Anterior cingulate cortex (tissue), 58 donors: ENCODE measurements around the gene MYO18B.

Experiments used
- DNase-seq, 58 donors: peaks; one replicate each; lab custom pipeline; 2025; lab: John Stamatoyannopoulos, UW

MYO18B gene

GRCh38 chr22:25772288-25772687 lies 30.3 kb downstream of the MYO18B start:
- DNase-seq, result no peak

- DNase-seq, result peak in 20 of 58 donors; percentile 2 to 30 (median 9)
Measured at GRCh38 chr22:25774575-25775026, 32.6 kb downstream of the MYO18B start.

GRCh38 chr22:25775531-25775930 lies 33.5 kb downstream of the MYO18B start:
- DNase-seq, result no peak

- no peak for DNase-seq
Measured at GRCh38 chr22:25777411-25777810, 35.4 kb downstream of the MYO18B start.

GRCh38 chr22:25777870-25778269 lies 35.9 kb downstream of the MYO18B start:
- peak in 6 of 58 donors; percentile 0 to 52 (median 24) for DNase-seq

GRCh38 chr22:25779426-25779825 lies 37.4 kb downstream of the MYO18B start:
- DNase-seq, result no peak

GRCh38 chr22:25779890-25780289 lies 37.9 kb downstream of the MYO18B start:
- DNase-seq, result no peak

GRCh38 chr22:25780673-25781072 lies 38.7 kb downstream of the MYO18B start:
- DNase-seq, result no peak

GRCh38 chr22:25781801-25782200 lies 39.8 kb downstream of the MYO18B start:
- no peak for DNase-seq

GRCh38 chr22:25782831-25783230 lies 40.8 kb downstream of the MYO18B start:
- no peak for DNase-seq

GRCh38 chr22:25783856-25784255 lies 41.9 kb downstream of the MYO18B start:
- DNase-seq, result no peak

- DNase-seq, result no peak
Measured at GRCh38 chr22:25786165-25786564, 44.2 kb downstream of the MYO18B start.

- DNase-seq, result no peak
Measured at GRCh38 chr22:25791556-25791955, 49.6 kb downstream of the MYO18B start.

GRCh38 chr22:25795478-25795877 lies 53.5 kb downstream of the MYO18B start:
- DNase-seq, result no peak

GRCh38 chr22:25797498-25798290 lies 55.7 kb downstream of the MYO18B start:
- no peak for DNase-seq

GRCh38 chr22:25800766-25801165 lies 58.8 kb downstream of the MYO18B start:
- DNase-seq, result no peak

- DNase-seq, result no peak
Measured at GRCh38 chr22:25802018-25802417, 60.0 kb downstream of the MYO18B start.

GRCh38 chr22:25804676-25805075 lies 62.7 kb downstream of the MYO18B start:
- DNase-seq, result no peak

GRCh38 chr22:25806579-25806978 lies 64.6 kb downstream of the MYO18B start:
- DNase-seq, result no peak

GRCh38 chr22:25814685-25815084 lies 72.7 kb downstream of the MYO18B start:
- DNase-seq, result no peak

- no peak for DNase-seq
Measured at GRCh38 chr22:25815561-25815960, 73.6 kb downstream of the MYO18B start.

- DNase-seq, result no peak
Measured at GRCh38 chr22:25816522-25817059, 74.6 kb downstream of the MYO18B start.
